Fibroblast of lung (primary cell): Measurements from ENCODE around the gene ETDB.
"Not testable (repeated sequence)": the region's sequence is repeated elsewhere in the genome, so short reads cannot be mapped to it uniquely, and the experiment has no call there.

Experiments used
- EZH2 ChIP-seq: IDR thresholded peaks from 2 replicates; pipeline ENCODE4 v1.5.1; 2012; ENCODE audit warnings: low read length, control low read depth, mild to moderate bottlenecking; ENCODE audit errors: missing control alignments
- TF ChIP-seq, protein P1 (sequence below), 2 donors: IDR thresholded peaks in 1 of 2; conservative IDR thresholded peaks in 1 of 2; 1 replicate in 1 of 2; 2 replicates in 1 of 2; pipeline ENCODE4 v1.5.1; 2011 to 2012; ENCODE audit warnings: low read length in 2 of 2, control low read depth in 1 of 2, inconsistent platforms in 1 of 2, low read depth in 1 of 2, mild to moderate bottlenecking in 1 of 2

DNA sequence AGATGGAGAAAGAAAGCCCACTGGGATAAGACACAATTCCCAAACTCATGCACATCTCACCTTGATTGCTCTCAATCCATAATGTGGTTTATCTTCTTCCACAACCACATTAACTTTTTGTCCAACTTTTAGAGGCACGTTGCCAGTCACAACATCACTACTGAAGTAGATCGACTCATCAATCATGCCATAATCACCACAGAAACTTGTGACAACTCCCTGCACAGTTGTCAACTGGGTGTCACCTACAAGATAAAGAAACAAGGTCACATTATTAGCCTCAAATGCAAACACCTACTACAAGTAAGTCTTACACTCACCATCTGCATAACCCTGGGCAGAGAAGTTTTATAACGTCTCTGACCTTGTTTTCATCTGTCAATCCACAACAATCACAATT, 49.2 kb upstream of the ETDB start:
- TF ChIP-seq, protein P1, sequence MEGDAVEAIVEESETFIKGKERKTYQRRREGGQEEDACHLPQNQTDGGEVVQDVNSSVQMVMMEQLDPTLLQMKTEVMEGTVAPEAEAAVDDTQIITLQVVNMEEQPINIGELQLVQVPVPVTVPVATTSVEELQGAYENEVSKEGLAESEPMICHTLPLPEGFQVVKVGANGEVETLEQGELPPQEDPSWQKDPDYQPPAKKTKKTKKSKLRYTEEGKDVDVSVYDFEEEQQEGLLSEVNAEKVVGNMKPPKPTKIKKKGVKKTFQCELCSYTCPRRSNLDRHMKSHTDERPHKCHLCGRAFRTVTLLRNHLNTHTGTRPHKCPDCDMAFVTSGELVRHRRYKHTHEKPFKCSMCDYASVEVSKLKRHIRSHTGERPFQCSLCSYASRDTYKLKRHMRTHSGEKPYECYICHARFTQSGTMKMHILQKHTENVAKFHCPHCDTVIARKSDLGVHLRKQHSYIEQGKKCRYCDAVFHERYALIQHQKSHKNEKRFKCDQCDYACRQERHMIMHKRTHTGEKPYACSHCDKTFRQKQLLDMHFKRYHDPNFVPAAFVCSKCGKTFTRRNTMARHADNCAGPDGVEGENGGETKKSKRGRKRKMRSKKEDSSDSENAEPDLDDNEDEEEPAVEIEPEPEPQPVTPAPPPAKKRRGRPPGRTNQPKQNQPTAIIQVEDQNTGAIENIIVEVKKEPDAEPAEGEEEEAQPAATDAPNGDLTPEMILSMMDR (conservative IDR thresholded peaks at IDR 0.05 in 1 of 2, IDR thresholded peaks at IDR 0.05 in 1 of 2; ENCODE audit: low read depth in 1 of 2, low read length in 2 of 2): not testable (repeated sequence)
- TF ChIP-seq EZH2: not testable (repeated sequence)
